Choroid plexus epithelial cell (primary cell): ENCODE results near the gene SLC22A23.

ENCODE experiments used
- DNase-seq: peaks from one replicate; pipeline ENCODE4 v3.0.0-alpha.2; 2010; ENCODE audit warnings: low read depth
- H3K4me3 ChIP-seq: 2 replicates; pipeline ENCODE4 v1.5.1; 2011; ENCODE audit warnings: low read depth, mild to moderate bottlenecking, control low read depth, low read length, moderate library complexity
- TF ChIP-seq, protein P1 (sequence below): conservative IDR thresholded peaks from 2 replicates; pipeline ENCODE4 v1.5.1; 2011; ENCODE audit warnings: low read depth, mild to moderate bottlenecking, control low read depth, inconsistent platforms, low read length, moderate library complexity

SLC22A23 gene

GRCh38 chr6:3489027-3489757 lies 32.3 kb upstream of the SLC22A23 start:
- no peak for DNase-seq
- TF ChIP-seq, protein P1, sequence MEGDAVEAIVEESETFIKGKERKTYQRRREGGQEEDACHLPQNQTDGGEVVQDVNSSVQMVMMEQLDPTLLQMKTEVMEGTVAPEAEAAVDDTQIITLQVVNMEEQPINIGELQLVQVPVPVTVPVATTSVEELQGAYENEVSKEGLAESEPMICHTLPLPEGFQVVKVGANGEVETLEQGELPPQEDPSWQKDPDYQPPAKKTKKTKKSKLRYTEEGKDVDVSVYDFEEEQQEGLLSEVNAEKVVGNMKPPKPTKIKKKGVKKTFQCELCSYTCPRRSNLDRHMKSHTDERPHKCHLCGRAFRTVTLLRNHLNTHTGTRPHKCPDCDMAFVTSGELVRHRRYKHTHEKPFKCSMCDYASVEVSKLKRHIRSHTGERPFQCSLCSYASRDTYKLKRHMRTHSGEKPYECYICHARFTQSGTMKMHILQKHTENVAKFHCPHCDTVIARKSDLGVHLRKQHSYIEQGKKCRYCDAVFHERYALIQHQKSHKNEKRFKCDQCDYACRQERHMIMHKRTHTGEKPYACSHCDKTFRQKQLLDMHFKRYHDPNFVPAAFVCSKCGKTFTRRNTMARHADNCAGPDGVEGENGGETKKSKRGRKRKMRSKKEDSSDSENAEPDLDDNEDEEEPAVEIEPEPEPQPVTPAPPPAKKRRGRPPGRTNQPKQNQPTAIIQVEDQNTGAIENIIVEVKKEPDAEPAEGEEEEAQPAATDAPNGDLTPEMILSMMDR = no peak
- H3K4me3 ChIP-seq = no peak overlapping the region

DNA sequence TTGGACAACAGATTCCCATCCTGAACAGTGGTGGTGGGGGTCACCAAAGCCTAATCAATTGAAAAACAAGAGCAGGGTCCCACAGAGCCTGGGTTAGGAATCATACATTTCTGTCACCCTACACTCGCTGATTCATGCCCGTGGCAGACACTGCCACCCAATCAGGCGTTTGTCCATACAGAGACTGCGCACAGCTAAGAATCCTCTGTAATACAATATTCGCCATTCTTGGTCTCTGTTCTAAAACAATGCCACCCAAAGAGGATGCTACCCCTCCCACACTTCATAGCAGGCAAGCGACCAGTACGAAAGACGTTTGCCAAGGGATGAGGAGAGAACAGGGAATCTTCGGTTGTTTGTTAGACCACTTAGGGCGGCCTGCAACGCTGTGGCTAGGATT lies 28.1 kb upstream of the SLC22A23 start:
- DNase-seq = no peak
- TF ChIP-seq, protein P1 = no peak

GRCh38 chr6:3484192-3484591 lies 27.3 kb upstream of the SLC22A23 start:
- DNase-seq = peak; percentile 88

More for the DNA sequence above, 28.1 kb upstream of the SLC22A23 start:
- no peak overlapping the region for H3K4me3 ChIP-seq

GRCh38 chr6:3483675-3484074 lies 26.8 kb upstream of the SLC22A23 start:
- TF ChIP-seq, protein P1 = no peak

More at GRCh38 chr6:3484192-3484591, 27.3 kb upstream of the SLC22A23 start:
- no peak overlapping the region for H3K4me3 ChIP-seq
- TF ChIP-seq, protein P1 = no peak

DNA sequence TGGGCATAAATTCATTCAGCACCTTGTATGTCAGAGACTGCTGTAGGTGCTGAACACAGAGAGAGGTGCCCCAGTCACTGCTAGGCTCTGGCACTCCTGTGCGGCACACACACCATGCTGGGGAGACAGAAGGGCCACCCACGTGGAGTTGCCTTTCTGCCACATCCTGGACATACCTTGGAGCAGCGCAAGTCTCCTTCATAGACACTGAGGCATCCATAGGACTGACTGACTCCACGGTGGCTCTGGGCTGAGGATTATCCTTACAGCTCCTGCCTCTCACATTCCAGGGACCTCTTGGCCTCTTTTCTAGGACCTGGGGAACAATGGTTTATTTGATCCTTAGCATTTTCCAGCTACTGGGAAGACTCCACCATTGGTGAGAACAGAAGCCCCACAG lies 26.0 kb upstream of the SLC22A23 start:
- no peak overlapping the region for H3K4me3 ChIP-seq
- TF ChIP-seq, protein P1 = no peak
- DNase-seq = no peak

More at GRCh38 chr6:3483675-3484074, 26.8 kb upstream of the SLC22A23 start:
- H3K4me3 ChIP-seq = no peak overlapping the region
- DNase-seq = no peak

DNA sequence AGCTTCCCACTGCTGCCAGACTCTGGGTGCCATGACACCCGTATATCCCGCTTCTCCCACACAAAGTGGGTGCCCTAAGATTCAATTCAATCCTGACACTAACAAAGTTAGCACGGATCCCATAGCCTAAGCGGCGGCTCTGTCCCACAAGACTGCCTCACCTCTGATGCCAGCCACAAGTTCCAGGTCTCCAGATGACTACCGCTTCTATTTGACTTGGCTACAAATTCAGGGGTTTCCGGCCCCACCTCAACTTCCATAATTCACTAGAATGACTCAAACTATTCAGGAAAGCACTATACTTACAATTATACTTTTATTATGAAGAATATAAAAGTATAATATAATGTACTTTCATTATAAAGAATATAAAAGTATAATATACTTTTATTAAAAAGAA lies 24.8 kb upstream of the SLC22A23 start:
- H3K4me3 ChIP-seq = no peak overlapping the region
- TF ChIP-seq, protein P1 = no peak
- DNase-seq = no peak

DNA sequence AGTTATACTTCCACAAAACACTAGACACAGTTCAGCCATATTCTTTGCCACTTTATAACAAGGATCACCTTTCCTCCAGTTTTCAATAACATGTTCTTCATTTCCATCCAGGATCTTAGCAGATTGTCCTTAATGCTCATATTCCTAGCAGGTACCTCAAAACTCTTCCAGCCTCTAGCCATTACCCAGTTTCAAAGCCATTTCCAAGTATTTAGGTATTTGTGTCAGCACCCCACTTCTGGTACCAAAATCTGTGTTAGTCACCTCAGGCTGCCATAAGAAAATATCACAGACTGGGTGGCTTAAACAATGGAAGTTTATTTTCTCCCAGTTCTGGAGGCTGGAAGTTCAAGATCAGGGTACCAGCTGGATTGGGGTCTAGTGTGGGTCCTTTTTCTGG lies 23.2 kb upstream of the SLC22A23 start:
- TF ChIP-seq, protein P1 = no peak
- H3K4me3 ChIP-seq = no peak overlapping the region
- DNase-seq = no peak
